DOHH2 (cell line): ENCODE measurements around the gene SLC2A6.

ENCODE experiments used
- CTCF ChIP-seq: fragments of 200-600 bp; sonication (generic); IDR thresholded peaks from one replicate; pipeline ENCODE4 v1.5.1; 2014; ENCODE audit warnings: antibody characterized with exemption, mild to moderate bottlenecking, low read depth, low read length; ENCODE audit not compliant: poor library complexity, severe bottlenecking
- EZH2phosphoT487 ChIP-seq: fragments of 200-600 bp; sonication (generic); IDR thresholded peaks from 2 replicates; pipeline ENCODE4 v1.6.1; 2017; ENCODE audit warnings: borderline replicate concordance, mild to moderate bottlenecking, antibody characterized with exemption, low read length, moderate library complexity, mixed read lengths

DNA sequence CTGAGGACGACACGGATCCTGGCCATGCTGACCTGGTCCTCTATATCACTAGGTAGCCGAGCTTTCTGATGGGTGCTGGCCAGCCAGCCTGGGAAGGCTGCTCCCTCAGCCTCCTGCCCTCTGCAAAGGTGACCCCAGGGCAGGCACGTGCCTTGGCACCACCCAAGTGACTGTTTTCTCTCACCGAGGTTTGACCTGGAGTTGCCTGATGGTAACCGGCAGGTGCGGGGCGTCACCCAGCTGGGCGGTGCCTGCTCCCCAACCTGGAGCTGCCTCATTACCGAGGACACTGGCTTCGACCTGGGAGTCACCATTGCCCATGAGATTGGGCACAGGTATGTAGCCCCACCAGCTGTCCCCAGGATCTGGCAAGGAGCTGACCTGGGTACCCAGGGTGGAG lies 52.9 kb downstream of the SLC2A6 start:
- TF ChIP-seq CTCF (no peak), EZH2phosphoT487 (no peak)
